ENCODE measurements around the gene WDR7. TPM values are rescaled to one million over a fixed set of nuclear protein-coding genes. Genes with fewer than 3 reads are reported as not detected.

WDR7 gene
- total and polyA plus RNA-seq, 2 of the 4 experiments (the other 2 are of a cell fraction) = 3.7 to 23.3 TPM

DNA sequence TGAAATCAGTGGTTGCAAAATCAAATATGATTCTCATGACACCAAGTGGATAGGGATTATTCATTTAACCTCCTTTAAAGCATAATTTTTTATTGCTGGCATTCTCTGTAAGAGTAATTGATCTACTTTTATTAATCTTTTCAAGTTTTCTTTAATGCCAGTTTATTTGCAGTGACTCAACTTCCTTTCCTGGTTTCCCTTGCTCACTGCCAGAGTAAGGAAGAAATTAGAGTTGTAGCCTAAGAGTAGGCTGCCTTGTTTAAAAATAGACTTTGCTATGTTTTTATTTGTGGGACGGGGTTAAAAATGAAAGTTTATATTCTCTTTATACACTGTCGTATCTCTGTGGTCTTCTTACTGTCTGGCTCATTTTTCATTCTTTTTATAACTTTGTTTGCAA, 148.6 kb downstream of the WDR7 start:
- 0 out of 2 replicates have a peak, but pooled peaks cover 2% of the 10 kb centered on the region for H3K4me1 ChIP-seq (ENCODE audit: control insufficient read depth, insufficient read depth, low read length)
- no peak overlapping the region for H3K9ac ChIP-seq (ENCODE audit: low read depth, low read length)
- H3K14ac ChIP-seq (replicated peaks; ENCODE audit: low read depth, low read length) = no peak overlapping the region
- POLR2A ChIA-PET (ENCODE audit: unreplicated experiment) = no interaction called here
- H2BK120ac ChIP-seq (ENCODE audit: low read depth, low read length) = no peak overlapping the region
- no peak overlapping the region for H4K91ac ChIP-seq (ENCODE audit: insufficient read depth, low read depth, low read length)
- peak overlapping the region; percentile 47; the same call in 1 of the 2 replicates for H3K4me2 ChIP-seq (ENCODE audit: low read depth, low read length)
- no peaks in the 10 kb centered on the region for H3K9me3 ChIP-seq (ENCODE audit: control insufficient read depth, insufficient read depth, low read length)
- H4K20me1 ChIP-seq (ENCODE audit: insufficient read depth, low read length) = no peaks in the 10 kb centered on the region
- intact Hi-C loops (cut with micrococcal nuclease) (no loop called here), in situ Hi-C loops (cut with MboI; ENCODE audit: low sequenced_read_pairs) (no loop called here), dilution Hi-C loops (cut with HindIII; ENCODE audit: low sequenced_read_pairs, unreplicated experiment) (no loop called here)
- H3K9me1 ChIP-seq (ENCODE audit: insufficient read depth, low read length) = peaks cover 4% of the 10 kb centered on the region; the same call in 1 of the 2 replicates
- no peak overlapping the region for H2AK9ac ChIP-seq (replicated peaks; ENCODE audit: low read depth, low read length, poor library complexity)
- no peak overlapping the region for H2BK20ac ChIP-seq (ENCODE audit: low read depth, low read length)
- H3K18ac ChIP-seq (ENCODE audit: low read depth, low read length) = no peak overlapping the region
- CTCF ChIA-PET = no interaction called here
- BruUV-seq (replicated peaks) = no TSS peak
- no peak overlapping the region for H2AK5ac ChIP-seq (ENCODE audit: low read depth, low read length)
- peak; percentile 74 for ATAC-seq (ENCODE audit: low read depth)
- H2AFZ ChIP-seq (replicated peaks; ENCODE audit: low read length, poor library complexity) = no peak overlapping the region
- peak; percentile 34 for DNase-seq
- H3K56ac ChIP-seq (ENCODE audit: extremely low read depth, insufficient read depth, low read length) = no peak overlapping the region
- H2BK15ac ChIP-seq (ENCODE audit: low read depth, low read length) = no peak overlapping the region
- no peaks in the 10 kb centered on the region for H3K27me3 ChIP-seq (ENCODE audit: control insufficient read depth, insufficient read depth, low read length)
- no peak overlapping the region for H3K4me3 ChIP-seq (ENCODE audit: insufficient read depth, low read depth, low read length)
- WGBS, 2 experiments (ENCODE audit: extremely low coverage in 2 of 2, insufficient read length in 1 of 2) = no CpG with 5 or more reads among the region's 2 CpGs
- TF ChIP-seq RCOR1 (IDR thresholded peaks at IDR 0.05; ENCODE audit: insufficient replicate concordance, low read length) = no peak
- no peak for TF ChIP-seq SMC3 (IDR thresholded peaks at IDR 0.05; ENCODE audit: low read depth, low read length)
- no peak for TF ChIP-seq BHLHE40 (IDR thresholded peaks at IDR 0.05; ENCODE audit: low read depth, low read length)
- TF ChIP-seq RFX5 (IDR thresholded peaks at IDR 0.05; ENCODE audit: low read depth, low read length) = no peak
- TF ChIP-seq NFE2L2 (IDR thresholded peaks at IDR 0.05; ENCODE audit: low read depth, low read length) = no peak
- no peak for TF ChIP-seq CHD1 (IDR thresholded peaks at IDR 0.05; ENCODE audit: low read depth, low read length)
- TF ChIP-seq RAD21 (IDR thresholded peaks at IDR 0.05; ENCODE audit: low read length) = no peak
- TF ChIP-seq POLR2A (IDR thresholded peaks at IDR 0.05; ENCODE audit: low read depth, low read length) = no peak
- TF ChIP-seq MAFK (IDR thresholded peaks at IDR 0.05; ENCODE audit: low read depth, low read length) = no peak
- no peak for TF ChIP-seq MXI1 (IDR thresholded peaks at IDR 0.05; ENCODE audit: borderline replicate concordance, low read depth, low read length)
- TF ChIP-seq USF2 (IDR thresholded peaks at IDR 0.05; ENCODE audit: low read depth, low read length) = no peak
- no peak for TF ChIP-seq CEBPB (IDR thresholded peaks at IDR 0.05; ENCODE audit: low read depth, low read length)
- no peak for TF ChIP-seq CTCF (conservative IDR thresholded peaks at IDR 0.05; ENCODE audit: low read depth, low read length)
- TF ChIP-seq, protein P1, sequence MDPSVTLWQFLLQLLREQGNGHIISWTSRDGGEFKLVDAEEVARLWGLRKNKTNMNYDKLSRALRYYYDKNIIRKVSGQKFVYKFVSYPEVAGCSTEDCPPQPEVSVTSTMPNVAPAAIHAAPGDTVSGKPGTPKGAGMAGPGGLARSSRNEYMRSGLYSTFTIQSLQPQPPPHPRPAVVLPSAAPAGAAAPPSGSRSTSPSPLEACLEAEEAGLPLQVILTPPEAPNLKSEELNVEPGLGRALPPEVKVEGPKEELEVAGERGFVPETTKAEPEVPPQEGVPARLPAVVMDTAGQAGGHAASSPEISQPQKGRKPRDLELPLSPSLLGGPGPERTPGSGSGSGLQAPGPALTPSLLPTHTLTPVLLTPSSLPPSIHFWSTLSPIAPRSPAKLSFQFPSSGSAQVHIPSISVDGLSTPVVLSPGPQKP (IDR thresholded peaks at IDR 0.05; ENCODE audit: borderline replicate concordance, low read depth, low read length) = no peak
- no peak for TF ChIP-seq MAZ (IDR thresholded peaks at IDR 0.05; ENCODE audit: borderline replicate concordance, low read depth, low read length)
- no peak for TF ChIP-seq FOS (IDR thresholded peaks at IDR 0.05; ENCODE audit: low read depth, low read length)
- H3K27ac ChIP-seq (ENCODE audit: insufficient read depth, low read length) = no peak overlapping the region
- H3K23ac ChIP-seq (ENCODE audit: low read depth, low read length) = no peak overlapping the region
- H3K4ac ChIP-seq (ENCODE audit: low read depth, low read length) = no peak overlapping the region
- no peaks in the 10 kb centered on the region for H3K36me3 ChIP-seq (ENCODE audit: control insufficient read depth, insufficient read depth, low read length)
- no peak overlapping the region for H4K5ac ChIP-seq (ENCODE audit: low read depth, low read length)
- H3K79me1 ChIP-seq (ENCODE audit: low read depth in 1 of 2, low read length in 2 of 2) = peaks cover 0 to 5% of the 10 kb centered on the region in 2 experiments; a peak in 2 of 4 replicates
- H4K8ac ChIP-seq (ENCODE audit: low read depth in 2 of 2, low read length in 2 of 2) = no peak overlapping the region
- no peak overlapping the region for H2BK5ac ChIP-seq (ENCODE audit: low read depth, low read length, poor library complexity, severe bottlenecking)
